Measurements from ENCODE around the gene ZNF100.
A peak's percentile ranks its signal among the peaks of the same experiment; 100 is the strongest.
"Not testable (repeated sequence)": the region's sequence is repeated elsewhere in the genome, so short reads cannot be mapped to it uniquely, and the experiment has no call there.

Gene ZNF100

GRCh38 chr19:21713761-21714160 lies 53.6 kb downstream of the ZNF100 start:
- no peak for TF ChIP-seq CTCF (conservative IDR thresholded peaks at IDR 0.05)
- no peak overlapping the region for H3K27ac ChIP-seq

- TF ChIP-seq CTCF (conservative IDR thresholded peaks at IDR 0.05): no peak
Observed at GRCh38 chr19:21709464-21709863, 57.9 kb downstream of the ZNF100 start.

GRCh38 chr19:21707878-21708277 lies 59.5 kb downstream of the ZNF100 start:
- H3K27ac ChIP-seq: not testable (repeated sequence)

More at GRCh38 chr19:21709464-21709863, 57.9 kb downstream of the ZNF100 start:
- H3K27ac ChIP-seq: no peak overlapping the region

- no peak for TF ChIP-seq CTCF (conservative IDR thresholded peaks at IDR 0.05)
- no peak overlapping the region for H3K27ac ChIP-seq
Observed at GRCh38 chr19:21707065-21707464, 60.3 kb downstream of the ZNF100 start.

GRCh38 chr19:21705393-21705792 lies 62.0 kb downstream of the ZNF100 start:
- H3K27ac ChIP-seq: no peak overlapping the region
- TF ChIP-seq CTCF (conservative IDR thresholded peaks at IDR 0.05): no peak

- TF ChIP-seq CTCF (conservative IDR thresholded peaks at IDR 0.05): no peak
- H3K27ac ChIP-seq: no peak overlapping the region
Observed at GRCh38 chr19:21704320-21704719, 63.1 kb downstream of the ZNF100 start.

- H3K27ac ChIP-seq: peak overlapping the region; percentile 62
- TF ChIP-seq CTCF (conservative IDR thresholded peaks at IDR 0.05): no peak
Observed at GRCh38 chr19:21699197-21699596, 68.2 kb downstream of the ZNF100 start.

- H3K27ac ChIP-seq: no peak overlapping the region
- peak; percentile 74 for TF ChIP-seq CTCF (conservative IDR thresholded peaks at IDR 0.05)
Observed at GRCh38 chr19:21698215-21698614, 69.2 kb downstream of the ZNF100 start.
